H9 (cell line): Measurements from ENCODE around the gene AGAP3. TPM values are rescaled to one million over a fixed set of nuclear protein-coding genes. Genes with fewer than 3 reads are reported as not detected.

Experiments used
- DNase-seq: peaks from one replicate; pipeline ENCODE4 v3.0.0-alpha.2; 2017
- H2AFZ ChIP-seq: one replicate; pipeline ENCODE4 v1.6.1; 2013; ENCODE audit warnings: mild to moderate bottlenecking, low read length, control low read depth, moderate library complexity
- H2AK5ac ChIP-seq: 2 replicates; pipeline ENCODE4 v1.6.1; 2013; ENCODE audit warnings: low read length, control low read depth, mixed read lengths; ENCODE audit not compliant: insufficient read length
- H2BK120ac ChIP-seq: one replicate; pipeline ENCODE4 v1.6.1; 2013; ENCODE audit warnings: low read depth, mild to moderate bottlenecking, low read length, control low read depth, inconsistent platforms; ENCODE audit not compliant: poor library complexity, severe bottlenecking
- H2BK12ac ChIP-seq: 2 replicates; pipeline ENCODE4 v1.6.1; 2013; ENCODE audit warnings: low read length, control low read depth, mixed read lengths, low read depth; ENCODE audit not compliant: insufficient read length
- H2BK15ac ChIP-seq: 2 replicates; pipeline ENCODE4 v1.6.1; 2013; ENCODE audit warnings: low read depth, low read length, control low read depth
- H2BK20ac ChIP-seq: one replicate; pipeline ENCODE4 v1.6.1; 2013; ENCODE audit warnings: low read depth, mild to moderate bottlenecking, low read length, control low read depth, inconsistent platforms; ENCODE audit not compliant: poor library complexity, severe bottlenecking
- H2BK5ac ChIP-seq: 2 replicates; pipeline ENCODE4 v1.6.1; 2013; ENCODE audit warnings: low read length, control low read depth, mixed read lengths; ENCODE audit not compliant: insufficient read length
- H3K14ac ChIP-seq: 2 replicates; pipeline ENCODE4 v1.6.1; 2013; ENCODE audit warnings: low read length, control low read depth; ENCODE audit not compliant: insufficient read depth
- H3K18ac ChIP-seq: 2 replicates; pipeline ENCODE4 v1.6.1; 2013; ENCODE audit warnings: low read depth, mild to moderate bottlenecking, mixed read lengths, low read length, control low read depth; ENCODE audit not compliant: insufficient read length
- H3K23ac ChIP-seq: 2 replicates; pipeline ENCODE4 v1.6.1; 2013; ENCODE audit warnings: low read length, control low read depth, mixed read lengths, low read depth; ENCODE audit not compliant: insufficient read length
- H3K23me2 ChIP-seq: 2 replicates; pipeline ENCODE4 v1.6.1; 2013; ENCODE audit warnings: low read depth, mild to moderate bottlenecking, mixed read lengths, low read length, control low read depth; ENCODE audit not compliant: insufficient read length, poor library complexity, severe bottlenecking
- H3K27ac ChIP-seq: 2 replicates; pipeline ENCODE4 v1.5.1; 2013; ENCODE audit warnings: low read length, control low read depth, mixed read lengths, low read depth; ENCODE audit not compliant: insufficient read length
- H3K27me3 ChIP-seq: 2 replicates; pipeline ENCODE4 v1.6.1; 2013; ENCODE audit warnings: low read length, control low read depth, inconsistent platforms; ENCODE audit not compliant: insufficient read depth
- H3K4ac ChIP-seq: 2 replicates; pipeline ENCODE4 v1.6.1; 2013; ENCODE audit warnings: low read depth, mild to moderate bottlenecking, control low read depth, inconsistent platforms, low read length, moderate library complexity
- H3K4me1 ChIP-seq: 2 replicates; pipeline ENCODE4 v1.6.1; 2013; ENCODE audit warnings: low read length, control low read depth, inconsistent platforms; ENCODE audit not compliant: insufficient read depth
- H3K4me2 ChIP-seq: 2 replicates; pipeline ENCODE4 v1.6.1; 2013; ENCODE audit warnings: low read length, control low read depth, mixed read lengths; ENCODE audit not compliant: insufficient read length, insufficient read depth
- H3K56ac ChIP-seq: 2 replicates; pipeline ENCODE4 v1.6.1; 2013; ENCODE audit warnings: low read depth, mild to moderate bottlenecking, mixed read lengths, low read length, control low read depth; ENCODE audit not compliant: insufficient read length
- H3K79me1 ChIP-seq: 2 replicates; pipeline ENCODE4 v1.6.1; 2013; ENCODE audit warnings: low read depth, mild to moderate bottlenecking, moderate library complexity, low read length, control low read depth, inconsistent platforms; ENCODE audit not compliant: insufficient read depth, poor library complexity, severe bottlenecking
- H3K79me2 ChIP-seq: 2 replicates; pipeline ENCODE4 v1.6.1; 2013; ENCODE audit warnings: low read length, control low read depth, inconsistent platforms; ENCODE audit not compliant: insufficient read depth
- H3K9ac ChIP-seq: 2 replicates; pipeline ENCODE4 v1.6.1; 2013; ENCODE audit warnings: low read length, control low read depth, mixed read lengths; ENCODE audit not compliant: insufficient read length; ENCODE audit errors: extremely low read depth
- H3K9me3 ChIP-seq: one replicate; pipeline ENCODE4 v1.6.1; 2013; ENCODE audit warnings: low read depth, low read length, inconsistent platforms; ENCODE audit not compliant: control insufficient read depth
- H3T11ph ChIP-seq: one replicate; pipeline ENCODE4 v1.6.1; 2013; ENCODE audit warnings: mild to moderate bottlenecking, low read length, control low read depth, inconsistent platforms
- H4K20me1 ChIP-seq: one replicate; pipeline ENCODE4 v1.6.1; 2013; ENCODE audit not compliant: control insufficient read depth, insufficient read length, insufficient read depth
- H4K5ac ChIP-seq: 2 replicates; pipeline ENCODE4 v1.6.1; 2013; ENCODE audit warnings: low read depth, mild to moderate bottlenecking, mixed read lengths, low read length, control low read depth; ENCODE audit not compliant: insufficient read length
- H4K8ac ChIP-seq: replicated peaks from 2 replicates; pipeline ENCODE4 v1.6.1; 2013; ENCODE audit warnings: low read length, control low read depth, mixed read lengths, low read depth; ENCODE audit not compliant: insufficient read length
- H4K91ac ChIP-seq: 2 replicates; pipeline ENCODE4 v1.6.1; 2013; ENCODE audit warnings: low read depth, mild to moderate bottlenecking, moderate library complexity, mixed read lengths, low read length, control low read depth; ENCODE audit not compliant: insufficient read length
- H3K27ac Mint-ChIP-seq, 3 experiments: 2 replicates in 2 of 3; 3 replicates in 1 of 3; pipeline ENCODE4 v1.8.0; 2020 to 2021; ENCODE audit warnings: mixed read lengths in 3 of 3, mild to moderate bottlenecking in 1 of 3, moderate library complexity in 1 of 3
- H3K27me3 Mint-ChIP-seq: 2 replicates; pipeline ENCODE4 v1.8.0; 2021; ENCODE audit warnings: low read depth, mild to moderate bottlenecking, moderate library complexity, mixed read lengths
- H3K36me3 Mint-ChIP-seq, 3 experiments: 2 replicates in 2 of 3; 3 replicates in 1 of 3; pipeline ENCODE4 v1.8.0; 2020 to 2021; ENCODE audit warnings: low read depth in 3 of 3, mixed read lengths in 3 of 3; ENCODE audit not compliant: insufficient read depth in 1 of 3
- H3K4me1 Mint-ChIP-seq, 2 experiments: 2 replicates each; pipeline ENCODE4 v1.8.0; 2020; ENCODE audit warnings: mixed read lengths in 2 of 2
- H3K4me3 Mint-ChIP-seq, 2 experiments: 2 replicates in 1 of 2; 3 replicates in 1 of 2; pipeline ENCODE4 v1.8.0; 2020 to 2021; ENCODE audit warnings: mild to moderate bottlenecking in 2 of 2, mixed read lengths in 2 of 2, moderate library complexity in 1 of 2
- H3K9me3 Mint-ChIP-seq, 2 experiments: 2 replicates in 1 of 2; 3 replicates in 1 of 2; pipeline ENCODE4 v1.8.0; 2020; ENCODE audit warnings: mild to moderate bottlenecking in 2 of 2, mixed read lengths in 2 of 2, moderate library complexity in 1 of 2
- WGBS: extraction: QIAGEN DNeasy Blood & Tissue Kit; methylation state at CpG from one replicate; pipeline ENCODE4 v1.1.7; 2013; ENCODE audit warnings: missing lambda C conversion rate, low lambda C conversion rate, mixed read lengths; ENCODE audit not compliant: insufficient read length; ENCODE audit errors: extremely low coverage; 5-methylcytosine and 5-hydroxymethylcytosine counted together
- total RNA-seq: library from RNA; stranded (reverse); gene quantifications from 2 replicates; pipeline ENCODE4 v1.2.1, GENCODE V29; 2021
- TF ChIP-seq, protein P1 (sequence below): fragments of 200-600 bp; sonication (generic); conservative IDR thresholded peaks from 3 replicates; pipeline ENCODE4 v1.8.0; 2021; ENCODE audit warnings: antibody characterized with exemption, mild to moderate bottlenecking

The AGAP3 gene
- total RNA-seq, 1 experiment from 2014 or later: 97.7 TPM

DNA sequence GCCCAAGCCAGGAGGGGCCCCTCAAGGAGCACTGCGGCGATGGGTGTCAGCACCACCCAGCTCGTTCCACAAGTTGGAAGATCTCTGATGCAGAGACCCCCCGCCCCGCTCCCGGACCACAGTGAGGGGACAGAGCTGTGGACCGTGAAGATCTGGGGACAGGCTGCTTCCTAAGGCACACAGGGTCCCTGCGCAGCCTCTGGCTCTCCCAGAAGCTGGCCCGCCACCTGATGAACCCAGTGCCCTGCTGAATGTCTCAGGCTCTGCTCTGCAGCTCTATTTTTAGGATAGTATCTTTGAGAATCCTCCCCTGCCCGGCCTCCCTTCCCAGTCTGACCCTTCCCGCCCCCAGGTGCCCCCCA lies 51.5 kb downstream of the AGAP3 start:
- WGBS: no CpG with 5 or more reads among the region's 11 CpGs
- H3K9me3 Mint-ChIP-seq: no peaks in the 10 kb centered on the region; a peak in 2 of 5 replicates
- H3K27ac ChIP-seq: no peak overlapping the region

More for the DNA sequence above, 51.5 kb downstream of the AGAP3 start:
- H3K4me2 ChIP-seq: no peak overlapping the region
- no peak overlapping the region for H2BK12ac ChIP-seq
- no peak overlapping the region for H4K5ac ChIP-seq
- no peak overlapping the region for H4K8ac ChIP-seq
- no peaks in the 10 kb centered on the region for H3K23me2 ChIP-seq
- H2AK5ac ChIP-seq: no peak overlapping the region
- no peak overlapping the region for H3K14ac ChIP-seq
- no peak overlapping the region for H3K18ac ChIP-seq
- no peak overlapping the region for H2AFZ ChIP-seq
- peaks cover 28 to 42% of the 10 kb centered on the region in 2 experiments for H3K4me1 Mint-ChIP-seq
- no peak overlapping the region for H2BK120ac ChIP-seq
- no peak overlapping the region for H2BK15ac ChIP-seq
- no peaks in the 10 kb centered on the region for H4K20me1 ChIP-seq
- no peak overlapping the region for H3K4ac ChIP-seq
- no peak overlapping the region for H4K91ac ChIP-seq
- no peak overlapping the region for H3K56ac ChIP-seq
- H3K9ac ChIP-seq: no peak overlapping the region
- H2BK5ac ChIP-seq: no peak overlapping the region
- H3K9me3 ChIP-seq: no peaks in the 10 kb centered on the region
- TF ChIP-seq, protein P1, sequence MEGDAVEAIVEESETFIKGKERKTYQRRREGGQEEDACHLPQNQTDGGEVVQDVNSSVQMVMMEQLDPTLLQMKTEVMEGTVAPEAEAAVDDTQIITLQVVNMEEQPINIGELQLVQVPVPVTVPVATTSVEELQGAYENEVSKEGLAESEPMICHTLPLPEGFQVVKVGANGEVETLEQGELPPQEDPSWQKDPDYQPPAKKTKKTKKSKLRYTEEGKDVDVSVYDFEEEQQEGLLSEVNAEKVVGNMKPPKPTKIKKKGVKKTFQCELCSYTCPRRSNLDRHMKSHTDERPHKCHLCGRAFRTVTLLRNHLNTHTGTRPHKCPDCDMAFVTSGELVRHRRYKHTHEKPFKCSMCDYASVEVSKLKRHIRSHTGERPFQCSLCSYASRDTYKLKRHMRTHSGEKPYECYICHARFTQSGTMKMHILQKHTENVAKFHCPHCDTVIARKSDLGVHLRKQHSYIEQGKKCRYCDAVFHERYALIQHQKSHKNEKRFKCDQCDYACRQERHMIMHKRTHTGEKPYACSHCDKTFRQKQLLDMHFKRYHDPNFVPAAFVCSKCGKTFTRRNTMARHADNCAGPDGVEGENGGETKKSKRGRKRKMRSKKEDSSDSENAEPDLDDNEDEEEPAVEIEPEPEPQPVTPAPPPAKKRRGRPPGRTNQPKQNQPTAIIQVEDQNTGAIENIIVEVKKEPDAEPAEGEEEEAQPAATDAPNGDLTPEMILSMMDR: no peak
- peaks cover 11 to 57% (median 15%) of the 10 kb centered on the region in 3 experiments; a peak in 6 of 7 replicates for H3K36me3 Mint-ChIP-seq
- H2BK20ac ChIP-seq: no peak overlapping the region
- H3K27me3 ChIP-seq: no peaks in the 10 kb centered on the region
- no peak overlapping the region for H3K23ac ChIP-seq
- no peak overlapping the region for H3K4me3 Mint-ChIP-seq
- no peaks in the 10 kb centered on the region for H3K79me1 ChIP-seq
- no peak for DNase-seq
- no peak overlapping the region for H3T11ph ChIP-seq
- no peak overlapping the region for H3K27ac Mint-ChIP-seq
- H3K79me2 ChIP-seq: no peaks in the 10 kb centered on the region
- H3K4me1 ChIP-seq: no peaks in the 10 kb centered on the region; the same call in 1 of the 2 replicates
- H3K27me3 Mint-ChIP-seq: no peaks in the 10 kb centered on the region; the same call in 1 of the 2 replicates
